Measurements from ENCODE around the gene GNAO1.

GNAO1 gene

GRCh38 chr16:56282451-56282850 lies 91.2 kb downstream of the GNAO1 start:
- in situ Hi-C loops (cut with HindIII; ENCODE audit: low sequenced_read_pairs), result no loop called here

GRCh38 chr16:56284521-56284920 lies 93.2 kb downstream of the GNAO1 start:
- in situ Hi-C loops (cut with HindIII; ENCODE audit: low sequenced_read_pairs), result no loop called here

GRCh38 chr16:56286809-56287208 lies 95.5 kb downstream of the GNAO1 start:
- in situ Hi-C loops (cut with HindIII; ENCODE audit: low sequenced_read_pairs), result no loop called here

DNA sequence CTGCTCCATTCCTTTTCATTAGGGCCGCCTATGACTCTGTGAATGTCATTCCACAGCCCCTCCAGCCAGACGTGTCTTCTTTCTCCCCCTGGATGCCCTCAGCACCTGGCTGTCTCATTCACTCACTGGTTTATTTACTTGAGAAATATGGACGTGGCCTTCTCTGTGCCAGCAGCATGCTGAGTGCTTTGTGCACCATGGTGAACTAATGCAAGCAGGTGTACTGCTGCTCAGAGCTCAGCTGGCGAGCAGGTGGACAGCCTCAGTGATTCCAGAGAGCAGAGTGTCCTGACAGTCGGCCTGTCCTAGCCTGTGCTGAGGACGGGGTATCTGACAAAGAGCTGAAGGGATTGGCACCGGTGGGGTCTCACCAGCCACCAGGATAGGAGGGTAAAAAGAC lies 96.7 kb downstream of the GNAO1 start:
- in situ Hi-C loops (cut with HindIII; ENCODE audit: low sequenced_read_pairs), result no loop called here

DNA sequence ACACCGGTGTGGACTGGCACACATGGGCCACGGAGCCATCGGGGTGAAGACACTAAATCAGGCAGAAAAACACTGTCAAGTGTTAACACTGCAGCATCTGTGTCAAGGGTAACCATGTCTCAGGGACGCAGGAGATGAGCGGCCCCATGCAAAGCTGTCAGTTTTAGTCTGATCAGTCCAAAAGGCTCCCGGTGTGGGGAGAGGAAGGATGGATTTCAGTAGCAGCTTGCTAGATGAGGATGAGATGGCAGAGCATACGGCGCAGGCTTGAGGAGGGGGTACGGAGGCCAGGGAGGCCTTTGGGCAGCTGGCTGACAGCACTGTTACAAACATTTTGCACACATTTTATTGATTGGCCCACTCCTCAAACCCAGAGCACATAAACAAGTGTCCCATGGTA lies 98.1 kb downstream of the GNAO1 start:
- in situ Hi-C loops (cut with HindIII; ENCODE audit: low sequenced_read_pairs), result no loop called here

DNA sequence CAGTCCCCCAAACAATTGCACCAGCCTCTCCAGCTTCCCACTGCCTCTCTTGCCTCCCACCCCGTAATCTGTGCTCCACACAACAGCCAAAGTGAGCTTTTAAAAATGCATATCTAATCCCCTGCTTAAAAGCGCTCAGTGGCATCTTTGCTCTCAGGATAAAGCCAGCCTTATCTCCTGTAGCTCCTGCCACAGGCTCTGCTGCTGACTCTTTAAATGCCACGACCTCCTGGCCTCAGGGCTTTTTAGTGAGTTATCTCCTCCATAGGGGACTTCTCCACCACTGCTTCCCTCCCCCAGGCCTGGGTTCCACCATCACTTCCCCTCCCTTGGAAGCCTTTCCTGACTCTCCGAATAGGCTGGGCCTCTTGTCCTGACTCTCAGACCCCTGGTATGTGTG lies 98.6 kb downstream of the GNAO1 start:
- in situ Hi-C loops (cut with HindIII; ENCODE audit: low sequenced_read_pairs), result no loop called here

DNA sequence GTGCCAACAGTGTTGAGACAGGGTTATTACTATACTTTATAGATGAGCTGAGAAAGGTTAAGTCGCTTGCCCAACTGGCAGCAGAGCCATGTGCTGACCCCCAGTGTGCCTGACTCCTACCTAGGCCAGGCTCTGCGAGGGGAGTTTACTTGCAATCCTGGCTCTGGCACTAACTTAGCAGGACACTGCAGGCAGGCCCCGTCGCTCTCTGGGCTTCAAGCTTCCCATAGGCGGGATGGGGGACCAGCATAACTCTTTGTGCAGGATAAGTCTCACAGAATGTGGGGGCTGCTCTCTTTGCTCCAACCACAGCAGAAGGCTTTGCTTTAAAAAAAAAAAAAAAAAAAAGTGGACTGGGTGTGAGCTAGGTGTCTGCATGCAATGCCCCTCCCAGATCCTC lies 102.7 kb downstream of the GNAO1 start:
- in situ Hi-C loops (cut with HindIII; ENCODE audit: low sequenced_read_pairs), result no loop called here

DNA sequence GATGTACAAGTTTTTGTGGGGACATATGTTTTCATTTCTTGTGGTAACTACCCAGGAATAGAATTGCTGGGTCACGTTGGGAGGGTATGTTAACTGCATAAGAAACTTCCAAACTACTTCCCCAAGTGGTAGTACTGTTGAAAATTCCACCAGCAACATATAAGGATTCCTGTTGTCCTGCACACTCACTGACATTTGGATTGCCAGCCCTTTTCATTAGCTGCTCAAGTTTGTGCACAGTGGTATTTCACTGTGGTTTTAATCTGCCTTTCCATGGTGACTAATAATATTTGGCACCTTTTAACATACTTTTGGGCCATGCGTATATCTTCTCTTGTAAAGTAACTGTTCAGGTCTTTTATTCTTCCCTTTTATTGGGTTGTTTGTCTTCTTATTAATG lies 103.3 kb downstream of the GNAO1 start:
- in situ Hi-C loops (cut with HindIII; ENCODE audit: low sequenced_read_pairs), result no loop called here

DNA sequence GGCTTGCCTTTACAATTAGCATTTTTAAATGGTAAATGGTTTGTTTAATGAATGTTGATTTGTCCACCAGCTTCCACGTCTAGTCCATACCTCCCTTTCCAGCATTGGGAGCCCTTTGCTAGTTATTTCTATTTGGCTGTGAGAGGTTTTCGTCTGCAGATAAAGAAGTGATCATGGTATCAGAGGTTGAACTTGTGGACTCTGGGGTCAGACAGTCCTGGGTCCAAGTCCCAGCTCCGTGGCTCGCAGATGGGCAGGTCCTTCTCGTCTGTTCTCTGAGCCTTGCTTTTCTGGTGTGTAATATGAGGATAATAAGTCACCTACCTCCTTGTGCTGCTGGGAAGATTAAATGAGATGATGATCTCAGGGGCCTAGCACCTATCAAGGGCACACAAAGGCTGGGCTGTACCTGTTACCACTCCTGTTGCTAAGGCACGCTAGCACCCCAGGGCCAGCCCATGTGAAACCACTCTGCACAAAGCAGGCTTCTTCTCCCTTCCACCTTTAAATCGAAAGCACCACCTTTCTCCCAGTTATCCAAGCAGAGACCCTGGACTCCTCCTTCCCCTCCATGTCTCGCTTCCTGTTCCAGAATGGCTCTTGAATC lies 103.9 kb downstream of the GNAO1 start:
- in situ Hi-C loops (cut with HindIII; ENCODE audit: low sequenced_read_pairs), result no loop called here

GRCh38 chr16:56295739-56296527 lies 104.6 kb downstream of the GNAO1 start:
- in situ Hi-C loops (cut with HindIII; ENCODE audit: low sequenced_read_pairs), result no loop called here

DNA sequence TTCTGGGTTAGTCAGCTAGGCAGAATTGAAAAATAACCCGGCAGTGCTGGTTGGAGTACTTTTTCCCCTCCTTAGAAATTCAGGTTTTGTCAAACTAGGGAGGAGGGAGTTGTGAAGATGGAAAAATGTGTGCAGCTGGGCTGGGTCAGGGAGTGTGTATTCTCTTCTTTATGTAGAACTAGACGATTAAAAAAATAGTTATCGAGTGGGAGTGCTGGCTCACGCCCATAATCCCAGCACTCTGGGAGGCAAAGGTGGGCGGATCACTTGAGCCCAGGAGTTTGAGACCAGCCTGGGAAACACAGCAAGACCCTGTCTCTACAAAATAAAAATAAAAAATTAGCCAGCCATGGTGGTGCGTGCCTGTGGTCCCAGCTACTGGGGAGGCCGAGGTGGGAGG lies 106.4 kb downstream of the GNAO1 start:
- in situ Hi-C loops (cut with HindIII; ENCODE audit: low sequenced_read_pairs), result no loop called here

- in situ Hi-C loops (cut with HindIII; ENCODE audit: low sequenced_read_pairs), result no loop called here
Measured at GRCh38 chr16:56298116-56298515, 106.8 kb downstream of the GNAO1 start.

DNA sequence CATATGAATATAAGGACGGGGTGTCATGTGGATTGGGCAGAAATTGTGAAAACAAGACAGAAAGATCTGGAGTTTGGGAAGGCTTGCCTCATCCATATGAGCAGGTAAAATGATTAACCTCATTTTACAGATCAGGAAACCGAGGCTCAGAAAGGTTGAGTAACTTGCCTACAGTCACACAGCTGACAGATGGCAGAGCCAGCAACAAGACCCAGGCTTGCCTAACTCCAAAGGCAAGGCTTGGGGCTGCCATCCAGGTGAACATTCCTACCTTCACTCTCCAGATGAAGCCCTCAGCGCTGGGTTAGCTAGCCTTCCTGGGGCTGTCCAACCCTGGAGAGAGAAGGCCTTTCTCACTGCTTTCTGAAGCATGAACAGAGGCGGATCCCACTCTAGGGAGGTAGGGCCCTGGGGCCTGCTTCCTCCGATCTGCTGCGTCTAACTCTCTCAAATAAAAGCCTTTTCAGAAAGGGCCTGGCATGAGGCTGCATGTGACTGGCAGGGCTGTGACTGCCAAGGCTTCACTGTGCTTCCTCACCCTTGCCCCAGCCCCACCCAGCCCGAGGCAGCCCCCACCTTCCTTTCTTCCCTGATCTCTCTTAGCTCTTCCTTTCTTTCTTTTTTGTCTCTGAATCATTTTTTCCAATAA lies 107.8 kb downstream of the GNAO1 start:
- in situ Hi-C loops (cut with HindIII; ENCODE audit: low sequenced_read_pairs), result no loop called here

DNA sequence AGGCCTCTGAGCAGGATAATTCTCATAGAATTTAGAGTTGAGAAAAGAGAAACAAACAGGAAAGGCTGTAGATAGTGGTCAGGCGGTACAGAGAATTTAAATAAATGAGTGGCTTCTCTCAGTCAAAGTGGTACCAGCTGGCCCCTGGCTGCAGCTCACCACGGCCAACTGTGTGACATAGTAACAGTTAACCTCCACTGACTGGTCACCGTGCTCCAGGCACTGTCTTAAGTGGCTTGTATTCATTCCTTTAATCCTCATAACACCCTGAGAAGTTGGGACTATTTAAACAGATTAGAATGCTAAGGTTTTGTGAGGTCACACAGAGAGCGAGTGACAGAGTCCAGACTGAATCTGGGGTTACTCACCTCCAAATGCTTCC lies 108.9 kb downstream of the GNAO1 start:
- in situ Hi-C loops (cut with HindIII; ENCODE audit: low sequenced_read_pairs), result no loop called here

GRCh38 chr16:56300891-56301850 lies 109.9 kb downstream of the GNAO1 start:
- in situ Hi-C loops (cut with HindIII; ENCODE audit: low sequenced_read_pairs), result no loop called here

DNA sequence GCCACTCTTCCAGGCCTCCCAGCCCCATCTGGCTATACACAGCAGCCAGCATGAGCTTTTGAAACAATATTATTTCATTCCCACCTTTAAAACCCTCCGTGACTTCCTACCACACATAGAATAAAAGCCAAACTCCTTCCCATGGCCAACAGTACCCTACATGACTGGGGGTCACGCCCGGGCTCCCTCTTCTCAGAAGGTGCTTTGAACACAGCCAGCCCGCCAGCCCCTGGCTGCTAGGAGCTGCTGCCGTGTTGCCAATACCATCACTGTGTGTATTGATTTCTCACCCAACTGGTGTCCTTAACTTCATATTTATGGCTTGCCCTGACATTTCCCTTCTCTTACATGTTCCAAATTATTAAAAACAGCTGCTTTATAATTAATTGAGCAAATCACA lies 111.2 kb downstream of the GNAO1 start:
- in situ Hi-C loops (cut with HindIII; ENCODE audit: low sequenced_read_pairs), result no loop called here

DNA sequence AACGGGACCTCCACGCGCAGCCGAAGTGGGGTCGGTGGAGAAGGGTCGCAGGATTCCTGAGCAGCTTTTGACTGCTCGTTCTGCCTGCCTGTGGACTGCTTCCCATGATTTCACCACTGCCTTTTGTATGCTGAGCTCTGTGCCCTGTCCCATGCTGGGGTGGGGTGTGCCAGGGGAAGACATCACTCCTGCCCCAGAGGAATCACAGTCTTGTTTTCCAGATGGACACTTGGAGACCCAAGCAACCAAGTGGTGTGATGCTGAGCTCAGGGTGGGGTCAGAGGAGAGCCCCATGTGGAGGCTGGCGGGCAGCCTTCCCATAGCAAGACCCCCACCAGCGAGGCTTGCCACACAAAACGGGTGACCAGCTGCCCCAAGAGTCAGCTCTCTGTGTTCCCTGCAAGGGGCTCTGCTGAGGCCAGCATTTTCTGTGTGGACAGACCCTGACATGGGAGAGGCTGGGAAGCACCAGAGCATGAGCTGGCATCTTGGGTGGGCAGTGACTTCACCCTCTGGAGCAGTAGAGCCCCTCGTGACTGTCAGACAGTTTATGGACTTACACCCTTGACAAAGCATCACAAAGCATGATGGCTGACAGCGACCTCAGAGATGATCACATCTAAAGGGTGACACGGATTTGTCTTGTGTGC lies 111.9 kb downstream of the GNAO1 start:
- in situ Hi-C loops (cut with HindIII; ENCODE audit: low sequenced_read_pairs), result no loop called here

GRCh38 chr16:56303880-56304279 lies 112.6 kb downstream of the GNAO1 start:
- in situ Hi-C loops (cut with HindIII; ENCODE audit: low sequenced_read_pairs), result no loop called here

DNA sequence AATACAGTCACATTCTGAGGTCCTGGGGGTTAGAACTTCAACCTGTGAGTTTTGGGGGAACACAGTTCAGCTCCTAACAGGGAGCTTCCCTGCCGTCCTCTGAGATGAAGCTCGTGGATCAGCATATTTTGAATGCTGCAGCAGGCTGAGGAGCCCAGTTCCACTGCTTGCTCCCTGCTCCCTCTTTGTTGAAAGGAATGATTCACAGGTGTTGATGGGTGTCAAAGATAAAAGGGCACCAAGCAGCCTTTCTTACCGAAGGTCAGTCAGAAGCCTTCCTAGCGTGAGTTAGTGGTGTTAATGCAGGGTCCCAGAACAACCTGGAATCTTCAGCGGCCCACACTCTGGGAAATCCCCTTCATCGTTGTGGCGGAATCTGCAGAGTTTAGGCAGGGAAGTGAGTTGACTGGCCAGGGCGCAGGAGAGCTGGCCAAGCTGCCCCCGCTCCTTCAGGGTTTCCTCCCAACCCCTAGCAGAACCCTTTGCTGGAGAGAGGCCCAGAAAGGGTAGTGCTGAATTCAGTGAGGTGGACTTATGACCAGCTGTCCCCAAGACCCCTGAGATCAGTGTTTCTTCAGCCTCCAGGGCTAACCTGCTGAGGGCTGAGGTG lies 114.8 kb downstream of the GNAO1 start:
- in situ Hi-C loops (cut with HindIII; ENCODE audit: low sequenced_read_pairs), result no loop called here

All from endothelial cell of hepatic sinusoid (primary cell).